ENCODE measurements around the gene OR2AP1.
"Not testable (repeated sequence)": the region's sequence is repeated elsewhere in the genome, so short reads cannot be mapped to it uniquely, and the experiment has no call there.

The OR2AP1 gene

DNA sequence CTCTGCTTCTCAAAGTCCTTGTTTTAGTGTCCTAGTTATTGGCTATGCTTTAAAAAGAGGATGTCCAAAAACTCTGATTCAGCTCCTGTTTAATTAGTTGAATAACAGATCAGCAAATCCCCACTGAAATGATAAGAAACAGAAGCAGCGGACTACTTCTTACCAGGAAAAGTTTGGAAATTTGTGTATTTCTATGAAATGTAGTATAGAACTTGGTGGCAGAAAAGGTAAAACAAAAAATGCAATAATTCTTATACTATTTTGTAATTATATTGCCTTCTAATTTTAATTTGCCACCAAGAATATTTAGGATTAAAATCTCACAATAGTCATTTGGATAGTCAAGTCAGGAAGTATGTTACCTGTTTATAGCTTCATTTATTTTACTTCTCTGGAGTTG is at the start of gene OR2AP1:
Gene OR2AP1, plus strand, starts transcription at position 301 of the 400 bp plus-strand sequence. CDS start 1,947 bp downstream, outside the sequence.
- no peak for DNase-seq (ENCODE audit: low read depth, low spot score)

DNA sequence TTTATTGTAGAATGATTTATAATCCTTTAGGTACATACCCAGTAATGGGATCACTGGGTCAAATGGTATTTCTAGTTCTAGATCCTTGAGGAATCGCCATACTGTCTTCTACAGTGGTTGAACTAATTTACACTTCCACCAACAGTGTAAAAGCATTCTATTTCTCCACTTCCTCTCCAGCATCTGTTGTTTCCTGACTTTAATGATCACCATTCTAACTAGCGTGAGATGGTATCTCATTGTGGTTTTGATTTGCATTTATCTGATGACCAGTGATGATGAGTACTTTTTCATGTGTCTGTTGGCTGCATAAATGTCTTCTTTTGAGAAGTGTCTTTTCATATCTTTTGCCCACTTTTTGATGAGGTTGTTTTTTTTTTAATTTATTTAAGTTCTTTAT is 24.0 kb upstream of the OR2AP1 start:
- not testable (repeated sequence) for DNase-seq (ENCODE audit: low read depth, low spot score)

DNA sequence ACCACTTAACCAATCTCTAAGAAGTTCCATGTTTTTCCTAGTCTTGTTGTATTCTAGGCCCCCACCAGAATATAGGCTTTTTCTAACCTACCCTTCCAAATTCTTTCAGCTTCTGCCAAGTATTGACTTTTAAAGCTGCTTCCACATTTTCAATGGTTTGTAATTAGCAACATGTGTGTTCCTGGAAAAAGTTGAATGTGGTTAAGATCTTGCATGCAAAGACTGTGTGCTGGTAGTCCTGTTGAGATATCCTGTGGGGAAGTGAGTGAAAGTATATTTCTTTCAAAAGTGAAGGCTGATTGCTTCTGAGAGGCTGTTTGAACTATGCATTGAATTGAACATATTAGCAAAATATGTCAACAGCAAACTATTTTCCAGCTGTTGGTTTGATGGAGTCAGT is 23.5 kb upstream of the OR2AP1 start:
- DNase-seq (ENCODE audit: low read depth, low spot score), result no peak

DNA sequence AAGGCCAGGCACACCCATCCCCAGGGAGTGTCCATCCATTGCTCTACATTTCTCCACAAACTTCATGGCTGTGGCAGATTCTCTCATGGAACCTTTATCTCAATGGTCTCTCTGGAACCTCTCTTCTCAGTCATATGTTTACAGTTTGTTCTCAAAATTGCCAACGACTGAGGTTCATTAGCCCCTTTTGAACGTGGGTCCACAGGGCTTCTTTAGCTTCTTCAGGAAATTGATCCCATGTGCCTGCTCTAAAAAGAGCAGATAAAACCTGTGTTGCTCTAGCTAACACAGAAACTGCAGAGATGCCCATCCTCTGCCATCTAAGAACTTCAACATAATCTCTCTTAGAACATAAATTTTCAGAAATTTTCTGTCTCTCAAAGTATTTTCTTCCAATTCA is 23.0 kb upstream of the OR2AP1 start, which contains the start of gene OR6C4:
Gene OR6C4, plus strand, starts transcription at position 301 of the 400 bp plus-strand sequence. CDS start 1,625 bp downstream, outside the sequence.
- no peak for DNase-seq (ENCODE audit: low read depth, low spot score)

DNA sequence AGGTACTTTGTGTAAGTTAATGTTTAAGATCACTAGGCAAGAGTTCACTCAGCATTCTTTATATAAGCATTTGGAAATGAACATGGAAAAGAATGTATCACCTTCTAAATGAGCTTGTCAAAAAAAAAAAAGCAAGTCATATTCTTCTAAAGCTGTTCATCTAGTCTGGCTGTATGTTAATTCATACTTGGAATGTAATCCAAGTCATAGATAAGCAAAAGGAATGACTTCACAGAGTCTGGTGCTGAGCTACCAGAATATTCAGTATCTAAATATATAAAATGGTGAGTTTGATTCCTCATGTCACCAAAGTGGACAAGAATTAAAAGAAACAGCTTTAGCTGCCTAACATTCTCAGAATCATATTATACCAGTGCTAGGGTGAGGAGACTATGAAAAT is 18.0 kb upstream of the OR2AP1 start:
- DNase-seq (ENCODE audit: low read depth, low spot score), result no peak

DNA sequence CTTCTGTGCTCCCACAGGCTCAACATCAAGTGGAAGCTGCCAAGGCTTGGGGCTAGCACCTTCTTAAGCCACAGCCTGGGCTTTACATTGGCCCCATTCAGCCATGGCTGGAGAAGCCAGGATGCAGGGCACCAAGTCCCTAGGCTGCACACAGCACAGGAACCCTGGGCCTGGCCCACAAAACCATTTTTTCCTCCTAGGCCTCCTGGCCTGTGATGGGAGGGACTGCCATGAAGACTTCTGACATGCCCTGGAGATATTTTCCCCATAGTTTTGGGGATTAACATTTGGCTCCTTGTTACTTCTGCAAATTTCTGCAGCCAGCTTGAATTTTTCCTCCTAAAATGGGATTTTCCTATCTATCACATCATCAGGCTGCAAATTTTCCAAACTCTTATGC is 2.2 kb upstream of the OR2AP1 start:
- DNase-seq (ENCODE audit: low read depth, low spot score), result not testable (repeated sequence)

DNA sequence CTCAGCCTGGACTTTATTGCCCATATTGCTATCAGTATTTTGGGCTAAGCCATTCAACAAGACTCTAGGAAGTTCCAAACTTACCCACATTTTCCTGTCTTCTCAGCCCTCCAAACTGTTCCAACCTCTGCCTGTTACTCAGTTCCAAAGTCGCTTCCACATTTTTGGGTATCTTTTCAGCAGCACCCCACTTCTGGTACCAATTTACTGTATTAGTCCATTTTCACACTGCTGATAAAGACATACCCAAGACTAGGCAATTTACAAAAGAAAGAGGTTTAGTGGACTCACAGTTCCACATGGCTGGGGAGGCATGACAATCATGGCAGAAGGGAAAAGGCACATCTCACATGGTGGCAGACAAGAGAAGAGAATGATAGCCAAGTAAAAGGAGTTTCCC is 1.6 kb upstream of the OR2AP1 start:
- DNase-seq (ENCODE audit: low read depth, low spot score), result not testable (repeated sequence)

DNA sequence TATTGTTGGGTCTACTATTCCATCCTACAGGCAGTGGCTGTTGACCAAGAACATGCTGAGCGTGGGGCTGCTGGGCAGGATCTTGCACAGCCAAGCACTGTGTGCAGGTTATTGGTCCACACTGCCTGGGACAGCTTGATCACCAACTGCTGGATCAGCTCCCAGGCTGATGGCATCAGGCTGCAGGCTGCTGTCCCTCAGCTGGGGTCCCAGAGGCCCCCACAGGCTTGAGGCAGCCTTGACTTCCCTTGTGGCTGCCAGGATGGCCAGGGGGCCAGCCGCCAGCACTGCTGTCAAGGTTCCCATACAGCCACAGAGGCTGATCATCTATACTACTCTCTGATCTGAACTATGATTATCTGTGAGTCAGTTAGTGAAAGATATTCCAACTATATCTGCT is 9.8 kb downstream of the OR2AP1 start:
- DNase-seq (ENCODE audit: low read depth, low spot score), result no peak

DNA sequence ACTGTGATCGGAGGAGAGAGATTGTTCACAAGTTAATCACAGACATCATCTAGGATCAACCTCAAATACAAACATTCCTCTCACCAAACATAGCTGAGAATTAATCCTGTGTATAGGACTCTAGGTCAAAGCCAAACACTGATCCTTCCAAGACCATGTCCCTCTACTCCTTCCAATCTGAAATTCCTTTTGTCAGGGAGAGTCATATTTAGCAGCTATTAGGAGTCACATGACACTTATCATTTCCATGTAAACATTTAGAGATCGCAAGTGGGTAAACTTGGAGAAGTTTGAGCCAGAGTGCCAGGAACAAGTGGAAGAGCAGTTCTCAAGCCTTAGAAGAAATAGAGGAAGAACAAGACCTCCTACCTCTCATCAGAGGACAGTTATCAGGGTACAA is 13.5 kb downstream of the OR2AP1 start:
- DNase-seq (ENCODE audit: low read depth, low spot score), result no peak

DNA sequence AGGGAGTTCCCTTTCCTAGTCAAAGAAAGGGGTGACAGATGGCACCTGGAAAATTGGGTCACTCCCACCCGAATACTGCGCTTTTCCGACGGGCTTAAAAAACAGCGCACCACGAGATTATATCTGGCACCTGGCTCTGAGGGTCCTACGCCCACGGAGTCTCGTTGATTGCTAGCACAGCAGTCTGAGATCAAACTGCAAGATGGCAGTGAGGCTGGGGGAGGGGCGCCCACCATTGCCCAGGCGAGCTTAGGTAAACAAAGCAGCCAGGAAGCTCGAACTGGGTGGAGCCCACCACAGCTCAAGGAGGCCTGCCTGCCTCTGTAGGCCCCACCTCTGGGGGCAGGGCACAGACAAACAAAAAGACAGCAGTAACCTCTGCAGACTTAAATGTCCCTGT is 17.9 kb downstream of the OR2AP1 start:
- not testable (repeated sequence) for DNase-seq (ENCODE audit: low read depth, low spot score)

DNA sequence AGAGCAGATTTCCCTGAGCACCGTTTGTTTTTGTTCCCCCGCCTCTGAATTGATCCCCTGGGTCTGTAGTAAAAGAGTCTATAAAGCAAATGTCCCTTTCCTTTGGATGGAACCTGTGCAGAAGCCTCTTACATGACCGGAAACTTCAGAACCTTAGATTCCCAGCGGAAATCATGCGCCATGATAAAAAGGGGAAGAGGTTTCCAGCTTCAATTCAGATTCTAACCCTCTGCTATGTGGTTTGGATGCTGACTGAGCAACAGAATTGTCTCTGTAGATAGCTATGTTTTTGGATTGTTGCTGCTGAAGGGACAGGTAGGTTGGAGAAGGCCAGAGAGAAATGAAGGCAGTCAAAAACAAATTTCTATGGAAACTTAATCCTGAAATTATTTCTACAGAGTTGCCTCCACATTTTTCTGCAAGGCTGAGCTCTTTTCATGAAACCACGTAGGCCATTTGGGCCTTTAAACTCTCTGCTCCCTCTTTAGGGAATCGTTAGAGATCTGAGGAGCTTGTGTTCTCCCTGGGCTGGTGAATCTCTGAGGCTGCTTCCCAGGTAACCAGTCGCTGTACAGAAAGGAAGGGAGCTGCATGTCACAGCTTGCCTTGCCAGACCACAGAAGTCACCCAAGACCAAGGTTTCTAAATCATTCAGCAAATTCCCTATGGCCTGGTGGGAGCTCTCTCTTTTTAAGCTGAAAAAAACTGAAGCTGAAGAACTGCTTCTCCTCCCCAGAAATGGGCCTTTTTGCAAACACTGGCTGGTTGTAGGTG is 35.7 kb downstream of the OR2AP1 start:
- no peak for DNase-seq (ENCODE audit: low read depth, low spot score)

DNA sequence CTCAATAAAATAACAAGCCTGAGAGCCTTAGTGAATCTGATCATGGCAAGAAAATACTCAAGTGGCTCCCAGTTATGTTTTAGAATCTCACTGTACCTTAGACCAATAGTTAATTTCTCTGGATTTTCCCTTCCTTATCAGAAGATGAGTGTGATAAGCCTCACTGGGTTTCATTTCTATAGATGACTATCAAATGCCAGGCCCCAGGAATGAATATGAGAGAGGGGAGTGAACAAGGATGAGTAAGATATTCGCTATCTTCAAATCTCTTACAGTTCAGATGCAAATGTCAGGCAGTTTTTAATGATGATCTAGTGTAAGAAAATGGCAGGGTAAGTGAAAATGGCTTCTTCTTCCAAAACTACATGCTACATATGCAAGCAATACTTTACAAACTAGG is 38.3 kb downstream of the OR2AP1 start:
- no peak for DNase-seq (ENCODE audit: low read depth, low spot score)

DNA sequence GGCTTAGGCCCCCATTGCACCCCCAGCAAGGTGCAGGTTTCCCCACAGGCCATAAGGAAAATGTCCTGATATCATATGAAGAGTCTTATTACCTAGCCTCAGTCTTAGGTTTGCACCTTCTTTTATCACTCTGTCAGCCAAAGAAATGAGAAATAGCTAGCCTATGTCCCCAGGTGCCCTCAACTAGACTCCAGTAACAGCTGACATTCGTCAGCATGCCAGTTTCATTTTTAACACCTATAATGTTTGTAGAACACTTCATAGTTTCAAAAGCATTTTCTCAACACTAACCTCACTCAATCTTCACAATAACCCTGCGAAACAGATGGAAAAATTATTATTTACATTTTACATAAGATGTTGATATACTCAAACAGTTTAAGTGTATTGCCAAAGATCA is 40.4 kb downstream of the OR2AP1 start:
- no peak for DNase-seq (ENCODE audit: low read depth, low spot score)

DNA sequence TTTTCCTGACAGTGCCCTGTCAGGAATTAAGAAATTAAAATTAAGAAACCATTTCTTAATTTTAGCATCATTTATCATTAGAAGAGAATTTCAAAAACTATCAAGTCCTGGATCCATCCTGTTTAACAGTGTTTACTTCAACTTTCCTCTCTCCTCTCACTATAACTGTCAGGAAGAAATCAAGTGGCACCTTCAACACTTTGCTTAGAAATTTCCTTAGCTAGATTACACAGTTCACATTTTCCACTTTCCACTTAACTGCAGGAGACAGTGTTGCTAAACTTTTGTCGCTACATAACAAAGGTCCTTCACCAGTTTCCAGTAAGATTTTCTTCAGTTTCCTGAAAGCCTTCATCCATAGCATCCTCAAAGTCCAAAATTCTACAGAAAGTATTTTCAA is 42.5 kb downstream of the OR2AP1 start:
- no peak for DNase-seq (ENCODE audit: low read depth, low spot score)

DNA sequence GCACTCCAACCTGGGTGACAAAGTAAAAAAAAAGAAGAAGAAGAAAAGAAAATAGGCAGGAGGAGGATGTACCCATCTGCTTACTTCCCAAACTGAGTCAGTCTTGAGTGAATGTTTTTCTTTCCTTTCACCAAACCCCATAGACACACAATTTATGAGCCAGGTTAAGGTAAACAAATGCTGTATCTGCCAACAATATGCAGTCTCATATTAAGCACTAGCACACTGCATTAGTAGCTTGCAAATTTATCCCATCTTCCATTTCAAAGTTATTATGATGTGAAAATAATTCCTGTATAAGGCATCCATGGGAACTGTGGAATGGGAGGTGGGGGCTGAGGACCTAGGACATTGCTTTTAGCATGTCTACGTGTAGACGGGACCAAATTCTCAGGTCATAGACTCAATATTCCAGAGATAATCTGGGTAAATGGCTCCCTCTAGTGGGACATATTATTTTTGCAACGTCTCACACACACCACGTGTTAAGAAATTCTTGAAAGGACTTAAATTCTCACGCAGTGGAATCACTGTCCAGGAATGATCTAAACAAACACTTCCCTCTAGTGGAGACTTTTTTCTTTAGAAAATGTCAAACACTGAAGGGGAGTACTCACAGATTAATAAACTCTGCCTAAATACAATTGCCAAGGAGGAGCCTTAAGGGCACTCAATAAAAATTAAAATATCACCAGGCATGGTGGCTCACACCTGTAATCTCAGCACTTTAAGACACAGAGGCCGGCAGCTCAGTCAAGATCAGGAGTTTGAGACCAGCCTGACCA is 47.3 kb downstream of the OR2AP1 start:
- DNase-seq (ENCODE audit: low read depth, low spot score), result peak; percentile 7

DNA sequence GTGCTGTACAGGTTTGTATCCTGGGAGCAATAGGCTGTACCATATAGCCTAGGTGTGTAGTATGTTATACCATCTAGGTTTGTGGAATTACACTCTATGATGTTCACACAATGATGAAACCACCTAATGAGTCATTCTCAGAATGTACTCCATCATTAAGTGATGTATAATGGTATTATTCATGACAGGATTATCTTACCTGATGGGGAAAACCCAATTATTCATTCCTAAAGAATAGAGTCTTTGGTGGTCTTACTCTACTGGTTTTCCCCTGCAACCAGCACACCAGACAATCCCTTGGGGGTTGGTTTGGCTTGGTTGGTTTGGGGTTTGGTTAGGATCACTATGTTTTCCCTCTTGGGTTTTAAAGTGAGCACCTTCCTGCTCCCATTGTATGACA is 51.8 kb downstream of the OR2AP1 start:
- DNase-seq (ENCODE audit: low read depth, low spot score), result no peak

Measured in activated CD4-positive, CD25-positive, alpha-beta regulatory T cell treated with anti-CD3 and anti-CD28 coated beads, Interleukin-2, amount 50 U/mL, for 16 hours (primary cell).